Thyroid gland (tissue), 4 donors: Measurements from ENCODE around the gene SMIM31. TPM values are rescaled to one million over a fixed set of nuclear protein-coding genes. Genes with fewer than 3 reads are reported as not detected.

Source experiments
- DNase-seq, 2 donors: peaks; one replicate each; pipeline ENCODE4 v3.0.0-alpha.2; 2019
- H3K27ac ChIP-seq, 3 donors: fragments of 200-600 bp; sonication (generic); 1 replicate in 2 of 3; 2 replicates in 1 of 3; pipeline ENCODE4 v1.5.1; 2016 to 2019; ENCODE audit warnings: mild to moderate bottlenecking in 1 of 3, moderate library complexity in 1 of 3
- H3K27me3 ChIP-seq: fragments of 200-600 bp; sonication (generic); one replicate; pipeline ENCODE4 v1.5.1; 2019
- H3K36me3 ChIP-seq, 2 donors: fragments of 200-600 bp; sonication (generic); one replicate each; pipeline ENCODE4 v1.5.1; 2016 to 2019
- H3K4me1 ChIP-seq, 2 donors: fragments of 200-600 bp; sonication (generic); one replicate each; pipeline ENCODE4 v1.5.1; 2017 to 2019
- H3K4me3 ChIP-seq, 3 donors: fragments of 200-600 bp; sonication (generic); replicated peaks in 1 of 3; 1 replicate in 2 of 3; 2 replicates in 1 of 3; pipeline ENCODE4 v1.5.1; 2016; ENCODE audit warnings: mild to moderate bottlenecking in 1 of 3
- H3K9me3 ChIP-seq: fragments of 200-600 bp; sonication (generic); one replicate; pipeline ENCODE4 v1.5.1; 2017
- CTCF ChIP-seq, 6 experiments: fragments of 200-600 bp in 3 of 6; fragments of 450-650 bp in 3 of 6; sonication (generic) in 3 of 6; IDR thresholded peaks; one replicate each; pipeline ENCODE4 v1.5.1; 2016 to 2019; ENCODE audit warnings: antibody characterized with exemption in 6 of 6, mild to moderate bottlenecking in 2 of 6, inconsistent platforms in 1 of 6, moderate library complexity in 1 of 6
- POLR2A ChIP-seq, 2 donors: fragments of 450-650 bp; IDR thresholded peaks; one replicate each; pipeline ENCODE4 v1.6.1; 2017; ENCODE audit warnings: antibody characterized with exemption in 2 of 2, mild to moderate bottlenecking in 2 of 2, moderate library complexity in 1 of 2
- WGBS, 2 donors: methylation state at CpG; one replicate each; pipeline ENCODE4 v1.1.5; 2017; 5-methylcytosine and 5-hydroxymethylcytosine counted together
- intact Hi-C: fragments of 100-400 bp; cut with DNase I; formaldehyde crosslinking; loops from one replicate; pipeline ENCODE4 v1.15.1; 2023
- total RNA-seq, 4 donors: library from RNA; depleted of rRNA; stranded (reverse); fragments of >200 nt; gene quantifications; one replicate each; pipeline ENCODE4 v1.2.3, GENCODE V29; 2016

SMIM31 gene
- not detected for total RNA-seq

DNA sequence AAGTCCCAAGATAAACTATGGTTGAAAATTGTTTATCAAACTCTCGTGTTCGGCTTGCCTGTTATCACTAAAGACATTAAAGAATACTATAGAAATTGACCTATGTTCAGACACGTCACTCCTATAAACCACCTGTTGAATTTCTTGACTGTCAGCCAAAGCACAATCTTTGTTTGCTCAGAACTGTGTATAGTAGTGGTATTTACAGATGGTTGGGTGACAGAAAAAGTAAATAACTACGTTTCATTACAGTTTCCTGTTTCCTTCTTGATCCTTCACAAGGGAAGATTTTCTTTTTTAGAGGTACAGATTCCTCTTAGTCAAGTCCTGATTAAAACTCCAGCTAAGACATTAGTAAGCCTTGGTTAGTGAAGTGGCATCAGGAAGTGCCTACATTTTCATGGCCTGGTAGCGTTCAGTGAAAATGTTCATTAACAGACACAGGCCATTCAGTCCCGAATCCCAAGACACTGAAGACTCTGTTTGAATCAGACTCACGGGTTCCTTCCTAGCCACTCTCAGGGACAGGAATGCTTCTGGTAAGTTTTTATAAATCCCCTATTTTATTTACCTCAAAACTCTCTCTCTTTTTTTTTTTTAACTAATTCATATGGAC lies at the start of gene SMIM31:
SMIM31 (plus strand) TSS at position 259 of the 616 bp plus-strand sequence. CDS start 16,313 bp downstream, outside the sequence.
- H3K4me3 ChIP-seq = no peak within 1 kb of the TSS
- 71 to 77% methylated on average over 7 of the region's 7 CpGs for WGBS, 2 donors
- H3K9me3 ChIP-seq = no peaks in the 10 kb centered on the region
- no peak for DNase-seq
- H3K36me3 ChIP-seq = no peaks in the 10 kb centered on the region
- H3K27ac ChIP-seq = no peak within 1 kb of the TSS
- intact Hi-C loops = no loop called here
- TF ChIP-seq POLR2A (IDR thresholded peaks at IDR 0.05) (no peak), CTCF (IDR thresholded peaks at IDR 0.05) (no peak)
- H3K4me1 ChIP-seq = no peaks in the 10 kb centered on the region
- H3K27me3 ChIP-seq = no peaks in the 10 kb centered on the region

DNA sequence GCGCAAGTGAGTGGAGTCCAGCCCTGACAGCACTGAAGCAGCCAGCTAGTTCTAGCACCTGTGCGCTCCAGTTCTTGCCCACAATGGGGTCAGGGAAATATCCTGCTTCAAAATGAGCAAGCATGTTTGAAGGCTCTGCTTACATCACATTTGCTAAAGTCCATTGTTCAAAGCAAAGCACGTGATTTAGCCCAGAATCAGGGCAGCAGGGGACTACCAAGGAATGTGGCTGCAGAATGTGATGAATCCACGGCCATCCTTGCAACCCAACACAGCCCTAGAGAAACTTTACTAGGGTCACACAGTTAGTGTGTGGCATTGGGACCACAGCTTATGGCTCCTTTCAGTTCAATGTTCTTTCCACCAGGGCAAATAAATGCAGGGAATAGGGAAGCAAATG lies 47.3 kb upstream of the SMIM31 start:
- Histone ChIP-seq H3K4me3 (no peak overlapping the region), H3K27ac (no peak overlapping the region), H3K36me3 (no peaks in the 10 kb centered on the region), H3K4me1 (no peaks in the 10 kb centered on the region), H3K9me3 (no peaks in the 10 kb centered on the region), H3K27me3 (no peaks in the 10 kb centered on the region)
- DNase-seq = no peak
- TF ChIP-seq POLR2A (IDR thresholded peaks at IDR 0.05) (no peak), CTCF (IDR thresholded peaks at IDR 0.05) (no peak)
- WGBS, 2 donors = 63 to 75% methylated on average over 4 of the region's 4 CpGs
- intact Hi-C loops = no loop called here

DNA sequence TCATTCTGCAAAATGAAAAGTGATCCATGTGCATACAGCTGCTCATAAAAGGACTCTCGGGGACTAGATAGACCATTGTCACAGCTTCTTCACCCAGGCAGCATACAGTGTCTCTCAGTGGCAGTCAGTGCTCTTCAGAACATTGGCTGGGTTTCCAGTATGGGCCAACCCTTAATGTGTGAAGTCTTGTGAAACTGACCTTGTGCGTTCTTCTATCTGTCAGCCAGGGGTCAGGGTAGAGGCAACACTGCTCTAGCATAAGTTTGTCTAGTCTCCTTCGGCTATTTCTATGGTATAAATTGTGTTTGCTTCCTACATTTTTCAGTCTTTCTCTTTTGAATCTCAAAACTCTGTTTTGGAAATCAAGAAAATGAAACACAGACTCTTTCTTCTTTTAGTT lies 37.0 kb upstream of the SMIM31 start:
- Histone ChIP-seq H3K27ac (no peak overlapping the region), H3K36me3 (no peaks in the 10 kb centered on the region), H3K4me3 (no peak overlapping the region), H3K4me1 (no peaks in the 10 kb centered on the region), H3K27me3 (no peaks in the 10 kb centered on the region), H3K9me3 (no peaks in the 10 kb centered on the region)
- TF ChIP-seq POLR2A (IDR thresholded peaks at IDR 0.05) (no peak), CTCF (IDR thresholded peaks at IDR 0.05) (no peak)
- intact Hi-C loops = no loop called here
- WGBS, 2 donors = 82 to 84% methylated on average over 3 of the region's 3 CpGs
- no peak for DNase-seq

DNA sequence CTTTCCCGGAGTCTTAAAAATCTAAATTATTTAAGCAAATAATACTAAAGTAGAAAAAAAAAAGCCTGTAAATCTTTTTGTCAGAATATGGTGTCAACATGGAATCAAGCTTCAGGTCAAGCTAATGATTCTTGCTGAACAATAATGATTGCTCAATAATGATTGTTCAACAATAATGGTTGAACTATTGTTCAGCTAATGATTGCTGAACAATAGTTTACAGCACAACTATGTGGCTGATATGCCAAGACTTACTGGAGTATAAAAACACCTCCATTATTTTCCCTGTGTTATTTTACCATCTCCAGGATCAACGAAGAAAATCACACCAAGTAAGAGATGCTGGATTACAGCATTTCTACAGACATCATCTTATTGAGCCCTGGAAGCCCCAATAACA lies 35.1 kb upstream of the SMIM31 start:
- Histone ChIP-seq H3K27me3 (no peaks in the 10 kb centered on the region), H3K27ac (no peak overlapping the region), H3K4me3 (no peak overlapping the region), H3K36me3 (no peaks in the 10 kb centered on the region), H3K4me1 (no peaks in the 10 kb centered on the region), H3K9me3 (no peaks in the 10 kb centered on the region)
- DNase-seq = no peak
- intact Hi-C loops = no loop called here
- no peak for TF ChIP-seq POLR2A (IDR thresholded peaks at IDR 0.05)
- TF ChIP-seq CTCF (IDR thresholded peaks at IDR 0.05) = no peak
- 88 to 92% methylated on average over 2 of the region's 2 CpGs for WGBS, 2 donors

GRCh38 chr4:164725066-164725465 lies 28.9 kb upstream of the SMIM31 start:
- 76 to 80% methylated on average over 4 of the region's 4 CpGs for WGBS, 2 donors
- no peaks in the 10 kb centered on the region for H3K4me1 ChIP-seq
- intact Hi-C loops = no loop called here
- no peak for TF ChIP-seq CTCF (IDR thresholded peaks at IDR 0.05)
- no peak for TF ChIP-seq POLR2A (IDR thresholded peaks at IDR 0.05)
- H3K4me3 ChIP-seq = no peak overlapping the region
- no peaks in the 10 kb centered on the region for H3K36me3 ChIP-seq
- H3K27ac ChIP-seq = no peak overlapping the region
- DNase-seq = no peak
- no peaks in the 10 kb centered on the region for H3K27me3 ChIP-seq
- H3K9me3 ChIP-seq = no peaks in the 10 kb centered on the region
